NCI-H2081 (cell line): ENCODE measurements around the gene SOWAHA.
A peak's percentile ranks its signal among the peaks of the same experiment; 100 is the strongest.

Source experiments
- DNase-seq, 2 experiments: peaks; one replicate each; lab custom pipeline; 2025; lab: John Stamatoyannopoulos, UW

Gene SOWAHA

GRCh38 chr5:132808866-132809265 lies 4.2 kb upstream of the SOWAHA start:
- no peak for DNase-seq

- no peak for DNase-seq
These were observed 2.5 kb upstream of the SOWAHA start for GRCh38 chr5:132810605-132811004.

GRCh38 chr5:132812123-132812765 lies 858 bp upstream of the SOWAHA start:
- no peak for DNase-seq

GRCh38 chr5:132813599-132814502 lies 749 bp downstream of the SOWAHA start:
- peak; percentile 24 to 30 for DNase-seq

GRCh38 chr5:132814503-132815294 lies 1.6 kb downstream of the SOWAHA start:
- DNase-seq = no peak

- no peak for DNase-seq
These were observed 2.4 kb downstream of the SOWAHA start for GRCh38 chr5:132815454-132815853.

GRCh38 chr5:132816083-132816482 lies 3.0 kb downstream of the SOWAHA start:
- DNase-seq = no peak

GRCh38 chr5:132816554-132816953 lies 3.5 kb downstream of the SOWAHA start:
- no peak for DNase-seq

- no peak for DNase-seq
These were observed 3.9 kb downstream of the SOWAHA start for GRCh38 chr5:132817011-132817410.

GRCh38 chr5:132819468-132819867 lies 6.4 kb downstream of the SOWAHA start:
- no peak for DNase-seq

GRCh38 chr5:132820162-132820754 lies 7.2 kb downstream of the SOWAHA start:
- DNase-seq = peak; percentile 64 to 77

- no peak for DNase-seq
These were observed 8.2 kb downstream of the SOWAHA start for GRCh38 chr5:132821350-132821749.

- DNase-seq = no peak
These were observed 8.7 kb downstream of the SOWAHA start for GRCh38 chr5:132821791-132822190.

GRCh38 chr5:132822650-132823480 lies 9.8 kb downstream of the SOWAHA start:
- no peak for DNase-seq

- DNase-seq = no peak
These were observed 10.5 kb downstream of the SOWAHA start for GRCh38 chr5:132823481-132824050.

- no peak for DNase-seq
These were observed 11.3 kb downstream of the SOWAHA start for GRCh38 chr5:132824426-132824825.

GRCh38 chr5:132825033-132825833 lies 12.1 kb downstream of the SOWAHA start:
- no peak for DNase-seq

- DNase-seq = no peak
These were observed 12.8 kb downstream of the SOWAHA start for GRCh38 chr5:132825834-132826391.

GRCh38 chr5:132826424-132827082 lies 13.5 kb downstream of the SOWAHA start:
- no peak for DNase-seq
